ENCODE results near the gene BRINP3.

The BRINP3 gene

GRCh38 chr1:190399233-190399632, 78.4 kb downstream of the BRINP3 start:
- no peak overlapping the region for H2AFZ ChIP-seq (ENCODE audit: low read length)
- no peaks in the 10 kb centered on the region for H3K9me3 ChIP-seq (replicated peaks in 1 of 2; ENCODE audit: control insufficient read depth in 2 of 2, insufficient read depth in 1 of 2, low read depth in 1 of 2, low read length in 2 of 2)
- H4K8ac ChIP-seq (ENCODE audit: low read depth, low read length) = no peak overlapping the region
- no peak overlapping the region for H3K4me2 ChIP-seq (ENCODE audit: insufficient read depth, low read length, poor library complexity, severe bottlenecking)
- no peak overlapping the region for H2AK5ac ChIP-seq (ENCODE audit: low read depth, low read length)
- H3K4ac ChIP-seq (ENCODE audit: low read length) = no peak overlapping the region
- H3K14ac ChIP-seq (ENCODE audit: low read length) = no peak overlapping the region
- H2BK120ac ChIP-seq (ENCODE audit: low read depth, low read length) = no peak overlapping the region
- H2BK5ac ChIP-seq (ENCODE audit: low read length) = no peak overlapping the region
- no peak overlapping the region for H3K23ac ChIP-seq (ENCODE audit: low read depth, low read length, poor library complexity)
- no peak overlapping the region for H4K91ac ChIP-seq (ENCODE audit: low read depth, low read length, poor library complexity)
- H3K4me1 ChIP-seq (ENCODE audit: control insufficient read depth in 2 of 2, insufficient read depth in 1 of 2, low read depth in 1 of 2, low read length in 2 of 2) = no peaks in the 10 kb centered on the region
- H3K27ac ChIP-seq (replicated peaks; ENCODE audit: low read length) = no peak overlapping the region
- H3K9ac ChIP-seq (ENCODE audit: low read depth, low read length, poor library complexity) = no peak overlapping the region
- H2BK15ac ChIP-seq (ENCODE audit: low read length) = no peak overlapping the region
- no peak overlapping the region for H3K4me3 ChIP-seq (ENCODE audit: low read length in 2 of 2)
- no peaks in the 10 kb centered on the region for H3K27me3 ChIP-seq (ENCODE audit: control insufficient read depth in 3 of 3, insufficient read depth in 3 of 3, low read depth in 1 of 3, low read length in 3 of 3)
- no CpG with 5 or more reads among the region's 3 CpGs for WGBS, 2 donors (ENCODE audit: extremely low coverage in 2 of 2, insufficient read length in 2 of 2, insufficient replicate concordance in 1 of 2)
- H3K18ac ChIP-seq (ENCODE audit: low read length) = no peak overlapping the region
- no peak overlapping the region for H2BK12ac ChIP-seq (ENCODE audit: low read length)
- no peaks in the 10 kb centered on the region for H3K79me1 ChIP-seq (ENCODE audit: low read depth, low read length)
- no peak for DNase-seq (ENCODE audit: low spot score)
- no peaks in the 10 kb centered on the region for H3K36me3 ChIP-seq (replicated peaks in 1 of 2; ENCODE audit: control insufficient read depth in 2 of 2, insufficient read depth in 2 of 2, low read length in 2 of 2)

- no peaks in the 10 kb centered on the region for H3K36me3 ChIP-seq (replicated peaks in 1 of 2; ENCODE audit: control insufficient read depth in 2 of 2, insufficient read depth in 2 of 2, low read length in 2 of 2)
- H3K79me1 ChIP-seq (ENCODE audit: low read depth, low read length) = no peaks in the 10 kb centered on the region
- H3K9me3 ChIP-seq (replicated peaks in 1 of 2; ENCODE audit: control insufficient read depth in 2 of 2, insufficient read depth in 1 of 2, low read depth in 1 of 2, low read length in 2 of 2) = no peaks in the 10 kb centered on the region
- H3K4me1 ChIP-seq (ENCODE audit: control insufficient read depth in 2 of 2, insufficient read depth in 1 of 2, low read depth in 1 of 2, low read length in 2 of 2) = no peaks in the 10 kb centered on the region
- H2AFZ ChIP-seq (ENCODE audit: low read length) = no peak overlapping the region
- no peak overlapping the region for H3K23ac ChIP-seq (ENCODE audit: low read depth, low read length, poor library complexity)
- no peak overlapping the region for H2BK15ac ChIP-seq (ENCODE audit: low read length)
- no peak overlapping the region for H4K8ac ChIP-seq (ENCODE audit: low read depth, low read length)
- no peak overlapping the region for H2BK12ac ChIP-seq (ENCODE audit: low read length)
- no peak overlapping the region for H3K4me2 ChIP-seq (ENCODE audit: insufficient read depth, low read length, poor library complexity, severe bottlenecking)
- DNase-seq (ENCODE audit: low spot score) = no peak
- no peak overlapping the region for H3K9ac ChIP-seq (ENCODE audit: low read depth, low read length, poor library complexity)
- no peak overlapping the region for H3K4ac ChIP-seq (ENCODE audit: low read length)
- no peak overlapping the region for H3K27ac ChIP-seq (replicated peaks; ENCODE audit: low read length)
- H2AK5ac ChIP-seq (ENCODE audit: low read depth, low read length) = no peak overlapping the region
- no peak overlapping the region for H4K91ac ChIP-seq (ENCODE audit: low read depth, low read length, poor library complexity)
- H3K4me3 ChIP-seq (ENCODE audit: low read length in 2 of 2) = no peak overlapping the region
- no peaks in the 10 kb centered on the region for H3K27me3 ChIP-seq (ENCODE audit: control insufficient read depth in 3 of 3, insufficient read depth in 3 of 3, low read depth in 1 of 3, low read length in 3 of 3)
- no peak overlapping the region for H2BK120ac ChIP-seq (ENCODE audit: low read depth, low read length)
- H3K14ac ChIP-seq (ENCODE audit: low read length) = no peak overlapping the region
- no peak overlapping the region for H2BK5ac ChIP-seq (ENCODE audit: low read length)
- WGBS, 2 donors (ENCODE audit: extremely low coverage in 2 of 2, insufficient read length in 2 of 2, insufficient replicate concordance in 1 of 2) = no CpG with 5 or more reads among the region's 6 CpGs
- H3K18ac ChIP-seq (ENCODE audit: low read length) = no peak overlapping the region
Observed at GRCh38 chr1:190391582-190391981, 86.1 kb downstream of the BRINP3 start.

GRCh38 chr1:190377991-190378390, 99.7 kb downstream of the BRINP3 start:
- Histone ChIP-seq H3K4ac (ENCODE audit: low read length) (no peak overlapping the region), H4K8ac (ENCODE audit: low read depth, low read length) (no peak overlapping the region), H3K27me3 (ENCODE audit: control insufficient read depth in 3 of 3, insufficient read depth in 3 of 3, low read depth in 1 of 3, low read length in 3 of 3) (no peaks in the 10 kb centered on the region), H3K27ac (replicated peaks; ENCODE audit: low read length) (no peak overlapping the region), H3K18ac (ENCODE audit: low read length) (no peak overlapping the region), H3K9me3 (replicated peaks in 1 of 2; ENCODE audit: control insufficient read depth in 2 of 2, insufficient read depth in 1 of 2, low read depth in 1 of 2, low read length in 2 of 2) (no peaks in the 10 kb centered on the region), H3K4me1 (ENCODE audit: control insufficient read depth in 2 of 2, insufficient read depth in 1 of 2, low read depth in 1 of 2, low read length in 2 of 2) (no peaks in the 10 kb centered on the region), H2AFZ (ENCODE audit: low read length) (peak overlapping the region; percentile 59), H2AK5ac (ENCODE audit: low read depth, low read length) (no peak overlapping the region), H3K4me2 (ENCODE audit: insufficient read depth, low read length, poor library complexity, severe bottlenecking) (no peak overlapping the region), H3K79me1 (ENCODE audit: low read depth, low read length) (no peaks in the 10 kb centered on the region), H3K4me3 (ENCODE audit: low read length in 2 of 2) (no peak overlapping the region), H3K14ac (ENCODE audit: low read length) (no peak overlapping the region), H3K23ac (ENCODE audit: low read depth, low read length, poor library complexity) (no peak overlapping the region), H3K9ac (ENCODE audit: low read depth, low read length, poor library complexity) (no peak overlapping the region), H2BK5ac (ENCODE audit: low read length) (no peak overlapping the region), H2BK12ac (ENCODE audit: low read length) (no peak overlapping the region), H2BK15ac (ENCODE audit: low read length) (no peak overlapping the region), H4K91ac (ENCODE audit: low read depth, low read length, poor library complexity) (no peak overlapping the region), H2BK120ac (ENCODE audit: low read depth, low read length) (no peak overlapping the region), H3K36me3 (replicated peaks in 1 of 2; ENCODE audit: control insufficient read depth in 2 of 2, insufficient read depth in 2 of 2, low read length in 2 of 2) (no peaks in the 10 kb centered on the region)
- no CpG with 5 or more reads among the region's 2 CpGs for WGBS, 2 donors (ENCODE audit: extremely low coverage in 2 of 2, insufficient read length in 2 of 2, insufficient replicate concordance in 1 of 2)
- DNase-seq (ENCODE audit: low spot score) = no peak

GRCh38 chr1:190377294-190377693, 100.4 kb downstream of the BRINP3 start:
- Histone ChIP-seq H3K14ac (ENCODE audit: low read length) (no peak overlapping the region), H2BK120ac (ENCODE audit: low read depth, low read length) (no peak overlapping the region), H2BK15ac (ENCODE audit: low read length) (no peak overlapping the region), H3K4me1 (ENCODE audit: control insufficient read depth in 2 of 2, insufficient read depth in 1 of 2, low read depth in 1 of 2, low read length in 2 of 2) (no peaks in the 10 kb centered on the region), H3K4ac (ENCODE audit: low read length) (no peak overlapping the region), H2AFZ (ENCODE audit: low read length) (no peak overlapping the region), H3K9ac (ENCODE audit: low read depth, low read length, poor library complexity) (no peak overlapping the region), H3K9me3 (replicated peaks in 1 of 2; ENCODE audit: control insufficient read depth in 2 of 2, insufficient read depth in 1 of 2, low read depth in 1 of 2, low read length in 2 of 2) (no peaks in the 10 kb centered on the region), H3K4me2 (ENCODE audit: insufficient read depth, low read length, poor library complexity, severe bottlenecking) (no peak overlapping the region), H4K8ac (ENCODE audit: low read depth, low read length) (no peak overlapping the region), H3K79me1 (ENCODE audit: low read depth, low read length) (no peaks in the 10 kb centered on the region), H3K4me3 (ENCODE audit: low read length in 2 of 2) (no peak overlapping the region), H3K27me3 (ENCODE audit: control insufficient read depth in 3 of 3, insufficient read depth in 3 of 3, low read depth in 1 of 3, low read length in 3 of 3) (no peaks in the 10 kb centered on the region), H4K91ac (ENCODE audit: low read depth, low read length, poor library complexity) (no peak overlapping the region), H2BK5ac (ENCODE audit: low read length) (no peak overlapping the region), H3K18ac (ENCODE audit: low read length) (no peak overlapping the region), H2AK5ac (ENCODE audit: low read depth, low read length) (no peak overlapping the region), H2BK12ac (ENCODE audit: low read length) (no peak overlapping the region), H3K27ac (replicated peaks; ENCODE audit: low read length) (no peak overlapping the region), H3K23ac (ENCODE audit: low read depth, low read length, poor library complexity) (no peak overlapping the region), H3K36me3 (replicated peaks in 1 of 2; ENCODE audit: control insufficient read depth in 2 of 2, insufficient read depth in 2 of 2, low read length in 2 of 2) (no peaks in the 10 kb centered on the region)
- no peak for DNase-seq (ENCODE audit: low spot score)
- WGBS, 2 donors (ENCODE audit: extremely low coverage in 2 of 2, insufficient read length in 2 of 2, insufficient replicate concordance in 1 of 2) = no CpG with 5 or more reads among the region's 2 CpGs
